ENCODE measurements around the gene AVPI1.
"Not testable (repeated sequence)": the region's sequence is repeated elsewhere in the genome, so short reads cannot be mapped to it uniquely, and the experiment has no call there.

DNA sequence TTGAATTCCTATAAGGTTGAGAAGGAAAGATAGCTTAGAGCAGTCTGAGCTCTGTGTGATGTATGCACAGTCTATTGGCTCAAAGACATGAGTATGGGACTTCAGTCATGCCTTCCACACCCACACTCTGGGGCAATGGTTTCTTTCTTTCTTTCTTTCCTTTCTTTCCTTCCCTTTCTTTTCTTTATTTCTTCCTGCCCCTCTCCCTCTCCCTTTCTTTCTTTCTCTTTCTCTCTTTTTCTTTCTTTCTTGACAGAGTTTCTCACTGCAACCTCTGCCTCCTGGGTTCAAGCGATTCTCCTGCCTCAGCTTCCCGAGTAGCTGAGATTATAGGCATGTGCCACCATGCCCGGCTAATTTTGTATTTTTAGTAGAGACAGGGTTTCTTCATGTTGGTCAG, 48.0 kb downstream of the AVPI1 start:
- not testable (repeated sequence) for TF ChIP-seq POLR2AphosphoS5, POLR2A (IDR thresholded peaks at IDR 0.05; ENCODE audit: low read depth, low read length)

Measured in GM12892 (cell line).